ENCODE measurements around the gene CREM.

CREM gene

DNA sequence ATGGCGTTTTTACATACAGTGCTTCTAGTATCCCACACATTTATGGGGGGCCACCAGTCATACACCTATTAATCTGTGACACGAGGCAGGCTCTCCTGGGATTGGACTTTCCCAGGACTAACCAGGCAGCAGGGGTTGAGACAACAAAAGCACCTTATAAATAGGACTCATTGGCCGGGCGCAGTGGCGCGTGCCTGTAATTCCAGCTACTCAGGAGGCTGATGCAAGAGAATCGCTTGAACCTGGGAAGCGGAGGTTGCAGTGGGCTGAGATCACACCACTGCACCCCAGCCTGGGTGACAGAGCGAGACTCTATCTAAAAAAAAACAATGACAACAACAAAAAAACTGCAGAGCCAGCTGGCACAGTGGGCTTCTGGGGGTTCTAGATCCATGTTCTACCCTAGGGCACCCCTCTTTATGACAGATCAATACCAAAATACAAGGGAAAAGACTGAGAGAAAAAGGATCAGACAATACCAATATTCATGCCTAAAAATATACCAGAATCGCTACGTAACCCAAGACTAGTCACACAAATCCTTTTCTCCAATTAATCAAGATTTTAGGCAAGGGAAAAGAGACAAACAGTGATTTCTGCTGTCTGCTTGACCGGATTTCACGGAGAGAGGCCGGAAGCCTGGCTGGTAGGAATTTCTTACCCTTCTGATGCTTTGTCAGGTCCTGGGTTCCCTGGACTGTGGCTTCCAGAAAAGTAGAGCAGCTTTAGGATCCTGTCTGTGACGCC lies 111.3 kb downstream of the CREM start:
- no peak for TF ChIP-seq EZH2phosphoT487 (conservative IDR thresholded peaks at IDR 0.05; ENCODE audit: low read length)
- TF ChIP-seq, protein P1, sequence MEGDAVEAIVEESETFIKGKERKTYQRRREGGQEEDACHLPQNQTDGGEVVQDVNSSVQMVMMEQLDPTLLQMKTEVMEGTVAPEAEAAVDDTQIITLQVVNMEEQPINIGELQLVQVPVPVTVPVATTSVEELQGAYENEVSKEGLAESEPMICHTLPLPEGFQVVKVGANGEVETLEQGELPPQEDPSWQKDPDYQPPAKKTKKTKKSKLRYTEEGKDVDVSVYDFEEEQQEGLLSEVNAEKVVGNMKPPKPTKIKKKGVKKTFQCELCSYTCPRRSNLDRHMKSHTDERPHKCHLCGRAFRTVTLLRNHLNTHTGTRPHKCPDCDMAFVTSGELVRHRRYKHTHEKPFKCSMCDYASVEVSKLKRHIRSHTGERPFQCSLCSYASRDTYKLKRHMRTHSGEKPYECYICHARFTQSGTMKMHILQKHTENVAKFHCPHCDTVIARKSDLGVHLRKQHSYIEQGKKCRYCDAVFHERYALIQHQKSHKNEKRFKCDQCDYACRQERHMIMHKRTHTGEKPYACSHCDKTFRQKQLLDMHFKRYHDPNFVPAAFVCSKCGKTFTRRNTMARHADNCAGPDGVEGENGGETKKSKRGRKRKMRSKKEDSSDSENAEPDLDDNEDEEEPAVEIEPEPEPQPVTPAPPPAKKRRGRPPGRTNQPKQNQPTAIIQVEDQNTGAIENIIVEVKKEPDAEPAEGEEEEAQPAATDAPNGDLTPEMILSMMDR (IDR thresholded peaks at IDR 0.05; ENCODE audit: insufficient read depth, low read length, poor library complexity, severe bottlenecking) = no peak

DNA sequence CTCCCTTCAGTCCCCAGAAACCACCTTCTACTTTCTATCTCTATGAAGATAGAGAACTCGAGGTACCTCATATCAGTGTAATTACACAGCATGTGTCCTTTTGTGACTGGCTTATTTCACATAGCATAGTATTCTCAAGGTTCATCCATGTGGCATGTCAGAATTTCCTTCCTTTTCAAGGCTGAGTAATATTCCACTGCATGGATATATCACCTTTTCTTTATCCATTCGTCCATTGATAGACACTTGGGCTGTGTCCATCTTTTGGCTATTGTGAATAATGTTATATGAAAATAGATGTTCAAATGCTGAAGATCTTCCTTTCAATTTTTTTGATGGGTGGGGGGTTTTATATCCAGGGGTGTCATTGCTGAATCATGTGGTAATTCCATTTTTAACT lies 117.9 kb downstream of the CREM start:
- Histone ChIP-seq H3F3A (ENCODE audit: insufficient read depth) (no peaks in the 10 kb centered on the region), H3K4me2 (ENCODE audit: low read depth, low read length, poor library complexity, severe bottlenecking) (no peak overlapping the region), H3K27me3 (ENCODE audit: low read length) (no peaks in the 10 kb centered on the region), H2AFZ (ENCODE audit: low read depth, low read length, severe bottlenecking) (no peak overlapping the region), H3K36me3 (ENCODE audit: low read length) (no peaks in the 10 kb centered on the region), H3K27ac (ENCODE audit: low read depth, low read length) (no peak overlapping the region), H3K4me3 (ENCODE audit: insufficient read depth, low read length, poor library complexity, severe bottlenecking) (no peak overlapping the region), H3K9me2 (replicated peaks; ENCODE audit: insufficient read depth, low read length) (no peaks in the 10 kb centered on the region), H3K9me3 (ENCODE audit: insufficient read depth, low read length) (no peaks in the 10 kb centered on the region), H3K9ac (ENCODE audit: low read length) (no peak overlapping the region), H4K20me1 (ENCODE audit: low read depth, low read length) (no peaks in the 10 kb centered on the region), H3K79me2 (ENCODE audit: insufficient read depth, low read length) (no peaks in the 10 kb centered on the region)
- TF ChIP-seq EZH2phosphoT487 (conservative IDR thresholded peaks at IDR 0.05; ENCODE audit: low read length) = no peak
- TF ChIP-seq, protein P1 (IDR thresholded peaks at IDR 0.05; ENCODE audit: insufficient read depth, low read length, poor library complexity, severe bottlenecking) = no peak

More for the DNA sequence above, 111.3 kb downstream of the CREM start:
- Histone ChIP-seq H3K4me2 (ENCODE audit: low read depth, low read length, poor library complexity, severe bottlenecking) (no peak overlapping the region), H2AFZ (ENCODE audit: low read depth, low read length, severe bottlenecking) (no peak overlapping the region), H3K27me3 (ENCODE audit: low read length) (no peaks in the 10 kb centered on the region), H3K27ac (ENCODE audit: low read depth, low read length) (no peak overlapping the region), H3K36me3 (ENCODE audit: low read length) (no peaks in the 10 kb centered on the region), H3K9me2 (replicated peaks; ENCODE audit: insufficient read depth, low read length) (no peaks in the 10 kb centered on the region), H3K9me3 (ENCODE audit: insufficient read depth, low read length) (no peaks in the 10 kb centered on the region), H3K79me2 (ENCODE audit: insufficient read depth, low read length) (no peaks in the 10 kb centered on the region), H3F3A (ENCODE audit: insufficient read depth) (no peaks in the 10 kb centered on the region), H3K9ac (ENCODE audit: low read length) (no peak overlapping the region), H3K4me3 (ENCODE audit: insufficient read depth, low read length, poor library complexity, severe bottlenecking) (no peak overlapping the region), H4K20me1 (ENCODE audit: low read depth, low read length) (no peaks in the 10 kb centered on the region)

DNA sequence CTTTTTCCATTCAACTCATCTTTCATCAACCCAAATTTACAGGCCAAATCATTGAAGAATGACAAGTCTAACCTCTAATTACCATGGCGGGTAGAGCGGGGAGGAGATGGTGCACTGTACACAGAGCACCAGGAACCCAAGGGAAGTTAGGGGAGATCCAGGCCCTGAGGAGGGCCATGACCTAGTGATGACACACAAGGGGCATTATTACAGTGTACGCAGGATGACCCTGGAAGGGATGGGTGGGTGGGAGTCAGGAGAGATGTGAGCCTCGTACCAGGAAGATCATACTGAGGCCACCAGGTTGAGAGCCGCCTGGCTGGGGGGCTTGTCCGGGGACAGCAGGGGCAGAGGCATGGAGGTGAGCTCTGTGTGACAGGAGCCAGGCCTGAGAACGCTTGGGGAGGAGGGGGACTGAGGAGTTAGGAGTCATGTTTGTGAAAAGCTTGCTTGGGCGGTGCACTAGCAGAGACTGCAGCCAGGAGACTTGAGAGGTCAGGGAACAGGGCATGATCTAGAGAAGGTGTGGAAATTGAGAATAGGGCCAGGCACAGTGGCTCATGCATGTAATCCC lies 120.2 kb downstream of the CREM start:
- no peak overlapping the region for H3K4me3 ChIP-seq (ENCODE audit: insufficient read depth, low read length, poor library complexity, severe bottlenecking)
- H3K79me2 ChIP-seq (ENCODE audit: insufficient read depth, low read length) = no peaks in the 10 kb centered on the region
- H3K4me2 ChIP-seq (ENCODE audit: low read depth, low read length, poor library complexity, severe bottlenecking) = no peak overlapping the region
- H4K20me1 ChIP-seq (ENCODE audit: low read depth, low read length) = no peaks in the 10 kb centered on the region
- H3K27ac ChIP-seq (ENCODE audit: low read depth, low read length) = no peak overlapping the region
- no peaks in the 10 kb centered on the region for H3K36me3 ChIP-seq (ENCODE audit: low read length)
- H3K9me2 ChIP-seq (replicated peaks; ENCODE audit: insufficient read depth, low read length) = no peaks in the 10 kb centered on the region
- no peaks in the 10 kb centered on the region for H3K27me3 ChIP-seq (ENCODE audit: low read length)
- no peaks in the 10 kb centered on the region for H3K9me3 ChIP-seq (ENCODE audit: insufficient read depth, low read length)
- TF ChIP-seq EZH2phosphoT487 (conservative IDR thresholded peaks at IDR 0.05; ENCODE audit: low read length) = no peak
- TF ChIP-seq, protein P1 (IDR thresholded peaks at IDR 0.05; ENCODE audit: insufficient read depth, low read length, poor library complexity, severe bottlenecking) = no peak
- no peak overlapping the region for H3K9ac ChIP-seq (ENCODE audit: low read length)
- H2AFZ ChIP-seq (ENCODE audit: low read depth, low read length, severe bottlenecking) = no peak overlapping the region
- H3F3A ChIP-seq (ENCODE audit: insufficient read depth) = no peaks in the 10 kb centered on the region
